Ishikawa (cell line): ENCODE results near the gene GDAP2.

Experiments used
- CEBPB ChIP-seq: IDR thresholded peaks from 2 replicates; pipeline ENCODE4 v1.6.1; 2012
- RAD21 ChIP-seq: IDR thresholded peaks from 2 replicates; pipeline ENCODE4 v1.6.1; 2012; ENCODE audit warnings: low read depth
- YY1 ChIP-seq: IDR thresholded peaks from 2 replicates; pipeline ENCODE4 v1.6.1; 2012; ENCODE audit warnings: low read depth
- TF ChIP-seq, protein P1 (sequence below): IDR thresholded peaks from 2 replicates; pipeline ENCODE4 v1.6.1; 2012
- TF ChIP-seq, protein P2 (sequence below): IDR thresholded peaks from 2 replicates; pipeline ENCODE4 v1.6.1; 2012; ENCODE audit warnings: low read depth, mild to moderate bottlenecking
- TF ChIP-seq, protein P3 (sequence below): IDR thresholded peaks from 2 replicates; pipeline ENCODE4 v1.6.1; 2012

DNA sequence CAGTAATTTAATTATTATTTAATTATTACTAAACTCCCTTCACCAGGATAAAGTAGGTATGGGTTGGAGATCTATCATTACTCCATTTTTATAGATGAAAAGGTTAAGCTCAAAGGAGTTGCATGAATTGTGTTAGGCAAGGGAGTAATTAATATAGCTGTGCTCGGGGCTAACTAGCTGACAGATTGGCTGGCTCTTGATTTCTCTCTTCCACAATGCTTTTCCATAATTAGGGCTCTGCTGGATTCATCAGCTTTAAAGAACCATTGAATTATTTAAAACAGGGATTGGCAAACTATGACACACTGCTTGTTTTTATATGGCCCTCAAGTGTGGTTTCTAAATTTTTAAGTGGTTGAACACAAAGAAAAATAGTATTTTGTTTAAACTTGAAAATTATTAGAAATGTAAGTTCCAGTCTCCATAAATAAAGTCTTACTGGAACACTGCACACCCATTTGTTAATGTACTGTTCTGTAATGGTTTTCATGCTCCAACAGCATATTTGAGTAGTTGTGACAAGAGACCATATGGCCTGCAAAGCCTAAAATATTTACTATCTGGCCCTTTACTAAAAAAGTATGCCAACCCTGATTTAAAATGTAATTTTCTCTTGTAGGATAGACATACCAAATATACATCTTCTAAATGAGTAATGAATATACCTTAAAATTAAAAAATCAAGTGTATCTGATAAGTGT is 76.4 kb downstream of the GDAP2 start:
- no peak for TF ChIP-seq RAD21
- TF ChIP-seq YY1: no peak
- TF ChIP-seq, protein P1, sequence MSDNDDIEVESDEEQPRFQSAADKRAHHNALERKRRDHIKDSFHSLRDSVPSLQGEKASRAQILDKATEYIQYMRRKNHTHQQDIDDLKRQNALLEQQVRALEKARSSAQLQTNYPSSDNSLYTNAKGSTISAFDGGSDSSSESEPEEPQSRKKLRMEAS: no peak
- no peak for TF ChIP-seq CEBPB
- TF ChIP-seq, protein P2, sequence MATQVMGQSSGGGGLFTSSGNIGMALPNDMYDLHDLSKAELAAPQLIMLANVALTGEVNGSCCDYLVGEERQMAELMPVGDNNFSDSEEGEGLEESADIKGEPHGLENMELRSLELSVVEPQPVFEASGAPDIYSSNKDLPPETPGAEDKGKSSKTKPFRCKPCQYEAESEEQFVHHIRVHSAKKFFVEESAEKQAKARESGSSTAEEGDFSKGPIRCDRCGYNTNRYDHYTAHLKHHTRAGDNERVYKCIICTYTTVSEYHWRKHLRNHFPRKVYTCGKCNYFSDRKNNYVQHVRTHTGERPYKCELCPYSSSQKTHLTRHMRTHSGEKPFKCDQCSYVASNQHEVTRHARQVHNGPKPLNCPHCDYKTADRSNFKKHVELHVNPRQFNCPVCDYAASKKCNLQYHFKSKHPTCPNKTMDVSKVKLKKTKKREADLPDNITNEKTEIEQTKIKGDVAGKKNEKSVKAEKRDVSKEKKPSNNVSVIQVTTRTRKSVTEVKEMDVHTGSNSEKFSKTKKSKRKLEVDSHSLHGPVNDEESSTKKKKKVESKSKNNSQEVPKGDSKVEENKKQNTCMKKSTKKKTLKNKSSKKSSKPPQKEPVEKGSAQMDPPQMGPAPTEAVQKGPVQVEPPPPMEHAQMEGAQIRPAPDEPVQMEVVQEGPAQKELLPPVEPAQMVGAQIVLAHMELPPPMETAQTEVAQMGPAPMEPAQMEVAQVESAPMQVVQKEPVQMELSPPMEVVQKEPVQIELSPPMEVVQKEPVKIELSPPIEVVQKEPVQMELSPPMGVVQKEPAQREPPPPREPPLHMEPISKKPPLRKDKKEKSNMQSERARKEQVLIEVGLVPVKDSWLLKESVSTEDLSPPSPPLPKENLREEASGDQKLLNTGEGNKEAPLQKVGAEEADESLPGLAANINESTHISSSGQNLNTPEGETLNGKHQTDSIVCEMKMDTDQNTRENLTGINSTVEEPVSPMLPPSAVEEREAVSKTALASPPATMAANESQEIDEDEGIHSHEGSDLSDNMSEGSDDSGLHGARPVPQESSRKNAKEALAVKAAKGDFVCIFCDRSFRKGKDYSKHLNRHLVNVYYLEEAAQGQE: no peak
- TF ChIP-seq, protein P3, sequence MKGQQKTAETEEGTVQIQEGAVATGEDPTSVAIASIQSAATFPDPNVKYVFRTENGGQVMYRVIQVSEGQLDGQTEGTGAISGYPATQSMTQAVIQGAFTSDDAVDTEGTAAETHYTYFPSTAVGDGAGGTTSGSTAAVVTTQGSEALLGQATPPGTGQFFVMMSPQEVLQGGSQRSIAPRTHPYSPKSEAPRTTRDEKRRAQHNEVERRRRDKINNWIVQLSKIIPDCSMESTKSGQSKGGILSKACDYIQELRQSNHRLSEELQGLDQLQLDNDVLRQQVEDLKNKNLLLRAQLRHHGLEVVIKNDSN: no peak
